ENCODE measurements around the gene ATP11A. TPM values are rescaled to one million over a fixed set of nuclear protein-coding genes. Genes with fewer than 3 reads are reported as not detected.

ATP11A gene
- total RNA-seq, 1 experiment from 2014 or later: 232 TPM

GRCh38 chr13:112888238-112889111 is 198.6 kb downstream of the ATP11A start:
- POLR2A ChIA-PET: no interaction called here
- Histone ChIP-seq H3K4me1 (peaks cover 14% of the 10 kb centered on the region), H3K4me3 (ENCODE audit: low read depth, low read length) (no peak overlapping the region)

GRCh38 chr13:112889351-112890290 is 199.8 kb downstream of the ATP11A start:
- BruUV-seq (replicated peaks): no TSS peak
- Mint-ChIP-seq H3K9me3 (ENCODE audit: unreplicated experiment) (no peaks in the 10 kb centered on the region), H3K36me3 (ENCODE audit: insufficient read depth, unreplicated experiment) (peaks cover 44% of the 10 kb centered on the region), H3K4me1 (ENCODE audit: low read depth, unreplicated experiment) (peaks cover 16% of the 10 kb centered on the region), H3K4me3 (ENCODE audit: unreplicated experiment) (no peak overlapping the region), H3K27ac (ENCODE audit: unreplicated experiment) (no peak overlapping the region), H3K27me3 (ENCODE audit: insufficient read depth, unreplicated experiment) (no peaks in the 10 kb centered on the region)
- Histone ChIP-seq H3K9me3 (no peaks in the 10 kb centered on the region), H3K27me3 (replicated peaks; ENCODE audit: control insufficient read depth, insufficient read depth, low read length) (no peaks in the 10 kb centered on the region), H3K4me1 (peaks cover 16% of the 10 kb centered on the region), H3K36me3 (ENCODE audit: control insufficient read depth, insufficient read depth, low read length) (no peaks in the 10 kb centered on the region), H3K4me3 (ENCODE audit: low read depth, low read length) (no peak overlapping the region)
- POLR2A ChIA-PET: no interaction called here
- CTCF ChIA-PET: no interaction called here
- TF ChIP-seq CTCF (IDR thresholded peaks at IDR 0.05; ENCODE audit: insufficient read depth in 1 of 2, low read depth in 1 of 2, low read length in 1 of 2, severe bottlenecking in 1 of 2, unreplicated experiment in 1 of 2): no peak
- intact Hi-C loops (cut with micrococcal nuclease; ENCODE audit: unreplicated experiment): no loop called here
- DNase-seq: peak in 1 of 2 experiments; percentile 32

More at GRCh38 chr13:112888238-112889111, 198.6 kb downstream of the ATP11A start:
- DNase-seq: peak in 1 of 2 experiments; percentile 38
- intact Hi-C loops (cut with micrococcal nuclease; ENCODE audit: unreplicated experiment): no loop called here
- Mint-ChIP-seq H3K4me3 (ENCODE audit: unreplicated experiment) (peak overlapping the region; percentile 17), H3K9me3 (ENCODE audit: unreplicated experiment) (no peaks in the 10 kb centered on the region), H3K4me1 (ENCODE audit: low read depth, unreplicated experiment) (peaks cover 13% of the 10 kb centered on the region), H3K27ac (ENCODE audit: unreplicated experiment) (peak overlapping the region; percentile 47), H3K27me3 (ENCODE audit: insufficient read depth, unreplicated experiment) (no peaks in the 10 kb centered on the region), H3K36me3 (ENCODE audit: insufficient read depth, unreplicated experiment) (peaks cover 49% of the 10 kb centered on the region)
- Histone ChIP-seq H3K27me3 (replicated peaks; ENCODE audit: control insufficient read depth, insufficient read depth, low read length) (no peaks in the 10 kb centered on the region), H3K36me3 (ENCODE audit: control insufficient read depth, insufficient read depth, low read length) (no peaks in the 10 kb centered on the region), H3K9me3 (no peaks in the 10 kb centered on the region)
- TF ChIP-seq CTCF (IDR thresholded peaks at IDR 0.05; ENCODE audit: insufficient read depth in 1 of 2, low read depth in 1 of 2, low read length in 1 of 2, severe bottlenecking in 1 of 2, unreplicated experiment in 1 of 2): no peak
- no TSS peak for BruUV-seq (replicated peaks)
- CTCF ChIA-PET: no interaction called here

Data from Caco-2 (cell line).